ENCODE results near the gene CDC34. TPM values are rescaled to one million over a fixed set of nuclear protein-coding genes. Genes with fewer than 3 reads are reported as not detected.

CDC34 gene
- total and polyA plus RNA-seq, 9 of the 15 experiments (the other 6 are each of a cell fraction or from before 2014, with no cell fraction given): 0.80 to 203 (median 65.5) TPM

GRCh38 chr19:574658-575526 lies 43.3 kb downstream of the CDC34 start (continued):
- TF ChIP-seq ZNF695 (CRISPR knock-in tag; IDR thresholded peaks at IDR 0.05) (no peak), ZKSCAN3 (CRISPR knock-in tag; IDR thresholded peaks at IDR 0.05) (no peak), MTA2 (IDR thresholded peaks at IDR 0.05; ENCODE audit: low read depth) (peak; percentile 96), GTF3C2 (IDR thresholded peaks at IDR 0.05; ENCODE audit: borderline replicate concordance, extremely low read depth, insufficient read length) (no peak), BRF1 (IDR thresholded peaks at IDR 0.05; ENCODE audit: borderline replicate concordance, extremely low read depth, insufficient read length) (no peak), ARID1B (IDR thresholded peaks at IDR 0.05) (peak; percentile 99), FOXA1 (IDR thresholded peaks at IDR 0.05; ENCODE audit: borderline replicate concordance) (no peak), RFX1 (IDR thresholded peaks at IDR 0.05) (no peak), TOE1 (IDR thresholded peaks at IDR 0.05; ENCODE audit: borderline replicate concordance) (0 out of 2 replicates have a peak, but pooled peaks have one; percentile 32), TOE1 (CRISPR knock-in tag; IDR thresholded peaks at IDR 0.05; ENCODE audit: borderline replicate concordance, low read depth) (no peak; the same call in 1 of the 2 replicates), BHLHE40 (IDR thresholded peaks at IDR 0.05; ENCODE audit: low read length) (peak; percentile 83), ARHGAP35 (IDR thresholded peaks at IDR 0.05; ENCODE audit: partially characterized antibody) (no peak), ZBED1 (IDR thresholded peaks at IDR 0.05) (peak; percentile 89; the same call in 1 of the 2 replicates), ETV5 (CRISPR knock-in tag; IDR thresholded peaks at IDR 0.05; ENCODE audit: low read depth) (peak; percentile 69), CHCHD3 (CRISPR knock-in tag; IDR thresholded peaks at IDR 0.05) (no peak), HLTF (IDR thresholded peaks at IDR 0.05) (no peak), L3MBTL2 (IDR thresholded peaks at IDR 0.05) (peak; percentile 93), LEF1 (IDR thresholded peaks at IDR 0.05) (peak; percentile 73), RB1 (IDR thresholded peaks at IDR 0.05; ENCODE audit: low read depth) (no peak), CEBPZ (IDR thresholded peaks at IDR 0.05; ENCODE audit: borderline replicate concordance, low read depth, low read length) (no peak)
- TF ChIP-seq, protein P1, sequence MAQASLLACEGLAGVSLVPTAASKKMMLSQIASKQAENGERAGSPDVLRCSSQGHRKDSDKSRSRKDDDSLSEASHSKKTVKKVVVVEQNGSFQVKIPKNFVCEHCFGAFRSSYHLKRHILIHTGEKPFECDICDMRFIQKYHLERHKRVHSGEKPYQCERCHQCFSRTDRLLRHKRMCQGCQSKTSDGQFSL (CRISPR knock-in tag; IDR thresholded peaks at IDR 0.05): 0 out of 2 replicates have a peak, but pooled peaks have one; percentile 21
- TF ChIP-seq, protein P1 (tag; IDR thresholded peaks at IDR 0.05): no peak

All from K562 (cell line).